HEK293 (cell line): Measurements from ENCODE around the gene GALNT11.

Experiments used
- CTCF ChIP-seq: fragments of 450-650 bp; formaldehyde crosslinking; IDR thresholded peaks from 2 replicates; pipeline ENCODE4 v1.5.1; 2016; ENCODE audit warnings: missing biosample characterization, missing genetic modification characterization
- PBX3 ChIP-seq: sonication (generic); formaldehyde crosslinking; IDR thresholded peaks from 2 replicates; pipeline ENCODE4 v1.8.1; 2022; ENCODE audit warnings: mild to moderate bottlenecking, moderate library complexity, missing genetic modification reagents
- YY1 ChIP-seq: fragments of 450-650 bp; formaldehyde crosslinking; IDR thresholded peaks from 2 replicates; pipeline ENCODE4 v1.5.1; 2018; ENCODE audit warnings: missing biosample characterization, missing genetic modification characterization
- ZNF138 ChIP-seq: fragments of 450-650 bp; formaldehyde crosslinking; IDR thresholded peaks from 2 replicates; pipeline ENCODE4 v1.5.1; 2016; ENCODE audit warnings: missing biosample characterization, missing genetic modification characterization, borderline replicate concordance
- ZNF48 ChIP-seq: fragments of 450-650 bp; formaldehyde crosslinking; IDR thresholded peaks from 2 replicates; pipeline ENCODE4 v1.5.1; 2016; ENCODE audit warnings: missing biosample characterization, missing genetic modification characterization
- ZNF777 ChIP-seq: fragments of 450-650 bp; formaldehyde crosslinking; IDR thresholded peaks from 2 replicates; pipeline ENCODE4 v1.5.1; 2017; ENCODE audit warnings: missing biosample characterization, missing genetic modification characterization, borderline replicate concordance
- ZXDB ChIP-seq: fragments of 450-650 bp; formaldehyde crosslinking; IDR thresholded peaks from 2 replicates; pipeline ENCODE4 v1.5.1; 2016; ENCODE audit warnings: missing biosample characterization, missing genetic modification characterization

GRCh38 chr7:152089183-152089582 is 63.7 kb downstream of the GALNT11 start:
- TF ChIP-seq PBX3 (CRISPR knock-in tag) (no peak), ZNF48 (no peak), CTCF (tag by site-specific recombination) (no peak), ZNF138 (no peak), ZNF777 (tag by site-specific recombination) (no peak), ZXDB (tag by site-specific recombination) (no peak), YY1 (tag by site-specific recombination) (no peak)
